Tibial nerve (tissue), 4 donors: ENCODE measurements around the gene NRL.

Experiments used
- CTCF ChIP-seq, 5 experiments: fragments of 200-600 bp in 3 of 5; fragments of 450-650 bp in 2 of 5; sonication (generic) in 3 of 5; IDR thresholded peaks; one replicate each; pipeline ENCODE4 v1.5.1; 2016 to 2019; ENCODE audit warnings: antibody characterized with exemption in 5 of 5, mild to moderate bottlenecking in 3 of 5, moderate library complexity in 2 of 5
- EP300 ChIP-seq, 2 donors: sonication (generic); formaldehyde crosslinking; IDR thresholded peaks; one replicate each; pipeline ENCODE4 v1.6.1; 2017; ENCODE audit warnings: antibody characterized with exemption in 2 of 2, mild to moderate bottlenecking in 1 of 2
- POLR2A ChIP-seq, 2 donors: fragments of 450-650 bp; IDR thresholded peaks; one replicate each; pipeline ENCODE4 v1.6.1; 2017; ENCODE audit warnings: antibody characterized with exemption in 2 of 2, mild to moderate bottlenecking in 2 of 2, moderate library complexity in 2 of 2

GRCh38 chr14:24146453-24146977 lies 31.8 kb upstream of the NRL start, which contains the start of gene PSME2:
- TF ChIP-seq CTCF (IDR thresholded peaks at IDR 0.05) (no peak), POLR2A (IDR thresholded peaks at IDR 0.05) (peak; percentile 12 to 56), EP300 (IDR thresholded peaks at IDR 0.05) (peak in 1 of 2 donors; percentile 30)
